Bronchial epithelial cell (primary cell): ENCODE data around the gene CMBL. TPM values are rescaled to one million over a fixed set of nuclear protein-coding genes. Genes with fewer than 3 reads are reported as not detected.
"Not testable (repeated sequence)": the region's sequence is repeated elsewhere in the genome, so short reads cannot be mapped to it uniquely, and the experiment has no call there.

Source experiments
- DNase-seq: peaks from one replicate; pipeline ENCODE4 v3.0.0-alpha.2; 2010; ENCODE audit warnings: low read depth
- FAIRE-seq: peaks from 2 replicates; lab custom pipeline; 2011; peaks lifted over from hg19 to GRCh38; lab: Jason Lieb, UNC
- H3K27me3 ChIP-seq: 2 replicates; pipeline ENCODE4 v1.5.1; 2011; ENCODE audit warnings: low read length; ENCODE audit not compliant: control insufficient read depth, insufficient read depth
- H3K36me3 ChIP-seq: 2 replicates; pipeline ENCODE4 v1.5.1; 2011; ENCODE audit warnings: low read length; ENCODE audit not compliant: control insufficient read depth, insufficient read depth
- H3K4me3 ChIP-seq: 2 replicates; pipeline ENCODE4 v1.5.1; 2011; ENCODE audit warnings: mild to moderate bottlenecking, low read depth, low read length, control low read depth
- CTCF ChIP-seq: IDR thresholded peaks from 2 replicates; pipeline ENCODE4 v1.5.1; 2011; ENCODE audit warnings: mild to moderate bottlenecking, moderate library complexity, low read length, control low read depth, inconsistent platforms; ENCODE audit not compliant: insufficient read depth, severe bottlenecking
- total RNA-seq: library from RNA; depleted of rRNA; stranded (reverse); fragments of >200 nt; gene quantifications from 2 replicates; pipeline ENCODE4 v1.2.1, GENCODE V29; 2014

Gene CMBL
- total RNA-seq, 1 donor from 2014 or later, result 6.1 TPM

GRCh38 chr5:10275991-10276390 is 31.7 kb downstream of the CMBL start:
- no peak overlapping the region for H3K4me3 ChIP-seq
- no peak for DNase-seq
- no peak for TF ChIP-seq CTCF
- no peak for FAIRE-seq
- no peaks in the 10 kb centered on the region for H3K27me3 ChIP-seq
- H3K36me3 ChIP-seq, result no peaks in the 10 kb centered on the region

GRCh38 chr5:10275460-10275859 is 32.2 kb downstream of the CMBL start:
- no peaks in the 10 kb centered on the region for H3K27me3 ChIP-seq
- no peak for DNase-seq
- no peak for TF ChIP-seq CTCF

GRCh38 chr5:10272875-10273209 is 34.9 kb downstream of the CMBL start:
- H3K27me3 ChIP-seq, H3K4me3 ChIP-seq, DNase-seq, H3K36me3 ChIP-seq: not testable (repeated sequence)
- FAIRE-seq, result peak; percentile 89

More at GRCh38 chr5:10275460-10275859, 32.2 kb downstream of the CMBL start:
- H3K4me3 ChIP-seq, result no peak overlapping the region
- no peak for FAIRE-seq
- H3K36me3 ChIP-seq, result no peaks in the 10 kb centered on the region

- FAIRE-seq, result no peak
- no peak overlapping the region for H3K4me3 ChIP-seq
- TF ChIP-seq CTCF, result no peak
- H3K27me3 ChIP-seq, result no peaks in the 10 kb centered on the region
- no peaks in the 10 kb centered on the region for H3K36me3 ChIP-seq
- no peak for DNase-seq
Observed at GRCh38 chr5:10272053-10272874, 35.4 kb downstream of the CMBL start.

GRCh38 chr5:10268100-10268499 is 39.6 kb downstream of the CMBL start:
- no peak for FAIRE-seq
- Histone ChIP-seq H3K4me3 (no peak overlapping the region), H3K27me3 (no peaks in the 10 kb centered on the region), H3K36me3 (peaks cover under 1% of the 10 kb centered on the region)
- DNase-seq, result no peak
- no peak for TF ChIP-seq CTCF

GRCh38 chr5:10266839-10267238 is 40.9 kb downstream of the CMBL start:
- Histone ChIP-seq H3K4me3 (no peak overlapping the region), H3K36me3 (peaks cover 7% of the 10 kb centered on the region), H3K27me3 (no peaks in the 10 kb centered on the region)
- DNase-seq (peak; percentile 54), FAIRE-seq (no peak)
- TF ChIP-seq CTCF, result no peak
